Neural cell (in vitro differentiated cells): ENCODE data around the gene GTPBP4. TPM values are rescaled to one million over a fixed set of nuclear protein-coding genes. Genes with fewer than 3 reads are reported as not detected.

Source experiments
- H2AFZ ChIP-seq: fragments of 200-600, 300-800 bp; sonication (generic), shearing (Covaris generic); 2 replicates; pipeline ENCODE4 v1.6.0; 2014; ENCODE audit warnings: low read depth, mild to moderate bottlenecking, antibody characterized with exemption, low read length, moderate library complexity
- H3F3A ChIP-seq: fragments of 200-600 bp; shearing (Covaris generic); 2 replicates; pipeline ENCODE4 v1.6.1; 2016; ENCODE audit warnings: mild to moderate bottlenecking, moderate library complexity, mixed read lengths, antibody characterized with exemption, low read length; ENCODE audit not compliant: insufficient read depth, poor library complexity, severe bottlenecking
- H3K27ac ChIP-seq: fragments of 200-600, 300-800 bp; sonication (generic), shearing (Covaris generic); 2 replicates; pipeline ENCODE4 v1.5.1; 2014; ENCODE audit warnings: mild to moderate bottlenecking, low read length, moderate library complexity
- H3K27me3 ChIP-seq: fragments of 300-800, 200-600 bp; sonication (generic), shearing (Covaris generic); 2 replicates; pipeline ENCODE4 v1.6.0; 2014; ENCODE audit warnings: mild to moderate bottlenecking, low read depth, low read length, moderate library complexity; ENCODE audit not compliant: insufficient read depth
- H3K36me3 ChIP-seq: fragments of 300-800, 200-600 bp; sonication (generic), shearing (Covaris generic); 2 replicates; pipeline ENCODE4 v1.5.1; 2014; ENCODE audit warnings: mild to moderate bottlenecking, antibody characterized with exemption, low read length, moderate library complexity; ENCODE audit not compliant: insufficient read depth
- H3K4me2 ChIP-seq: fragments of 300-800, 200-600 bp; sonication (generic), shearing (Covaris generic); 2 replicates; pipeline ENCODE4 v1.6.0; 2014; ENCODE audit warnings: mild to moderate bottlenecking, low read length
- H3K4me3 ChIP-seq: fragments of 300-800, 200-600 bp; sonication (generic), shearing (Covaris generic); 2 replicates; pipeline ENCODE4 v1.5.1; 2014; ENCODE audit warnings: mild to moderate bottlenecking, low read length, moderate library complexity
- H3K79me2 ChIP-seq: fragments of 200-600 bp; shearing (Covaris generic); replicated peaks from 2 replicates; pipeline ENCODE4 v1.6.0; 2014; ENCODE audit warnings: mild to moderate bottlenecking, low read length, moderate library complexity; ENCODE audit not compliant: insufficient read depth
- H3K9ac ChIP-seq: fragments of 300-800, 200-600 bp; sonication (generic), shearing (Covaris generic); 2 replicates; pipeline ENCODE4 v1.6.1; 2016; ENCODE audit warnings: mild to moderate bottlenecking, low read length, mixed read lengths
- H3K9me2 ChIP-seq: fragments of 200-600 bp; shearing (Covaris generic); 2 replicates; pipeline ENCODE4 v1.6.1; 2016; ENCODE audit warnings: mild to moderate bottlenecking, low read length, mixed read lengths; ENCODE audit not compliant: insufficient read depth
- H3K9me3 ChIP-seq: fragments of 200-600, 300-800 bp; sonication (generic), shearing (Covaris generic); 2 replicates; pipeline ENCODE4 v1.6.1; 2016; ENCODE audit warnings: mild to moderate bottlenecking, mixed run types, low read length, moderate library complexity, mixed read lengths
- H4K20me1 ChIP-seq: fragments of 200-600 bp; shearing (Covaris generic); 2 replicates; pipeline ENCODE4 v1.6.1; 2016; ENCODE audit warnings: mild to moderate bottlenecking, mixed run types; ENCODE audit not compliant: insufficient read depth
- EP300 ChIP-seq: fragments of 450-650 bp; conservative IDR thresholded peaks from 2 replicates; pipeline ENCODE4 v1.6.1; 2014; ENCODE audit warnings: antibody characterized with exemption, mild to moderate bottlenecking, moderate library complexity; ENCODE audit not compliant: poor library complexity, severe bottlenecking
- EZH2 ChIP-seq: fragments of 200-600, 300-800 bp; shearing (Covaris generic), sonication (generic); IDR thresholded peaks from 2 replicates; pipeline ENCODE4 v1.6.1; 2014; ENCODE audit warnings: antibody characterized with exemption, low read length, borderline replicate concordance, mild to moderate bottlenecking; ENCODE audit not compliant: insufficient read depth, poor library complexity, severe bottlenecking
- MXI1 ChIP-seq: fragments of 450-650 bp; conservative IDR thresholded peaks from 2 replicates; pipeline ENCODE4 v1.6.1; 2014; ENCODE audit warnings: antibody characterized with exemption, mild to moderate bottlenecking; ENCODE audit not compliant: poor library complexity, severe bottlenecking
- POLR2AphosphoS5 ChIP-seq: IDR thresholded peaks from 2 replicates; pipeline ENCODE4 v1.6.1; 2012
- RAD21 ChIP-seq: fragments of 450-650 bp; conservative IDR thresholded peaks from 2 replicates; pipeline ENCODE4 v1.6.1; 2014; ENCODE audit warnings: antibody characterized with exemption, mild to moderate bottlenecking, moderate library complexity
- SMC3 ChIP-seq: fragments of 450-650 bp; conservative IDR thresholded peaks from 2 replicates; pipeline ENCODE4 v1.6.1; 2014; ENCODE audit warnings: antibody characterized with exemption, mild to moderate bottlenecking, moderate library complexity; ENCODE audit not compliant: poor library complexity
- TAF1 ChIP-seq: IDR thresholded peaks from 2 replicates; pipeline ENCODE4 v1.6.1; 2012; ENCODE audit warnings: low read depth
- polyA plus RNA-seq: library from polyadenylated mRNA; depleted of rRNA; stranded (reverse); fragments of >200 nt; gene quantifications from 2 replicates; pipeline ENCODE4 v1.2.3, GENCODE V29; 2014
- TF ChIP-seq, protein P1 (sequence below): IDR thresholded peaks from 2 replicates; pipeline ENCODE4 v1.6.1; 2012; ENCODE audit warnings: borderline replicate concordance
- TF ChIP-seq, protein P2 (sequence below): fragments of 450-650 bp; IDR thresholded peaks from 2 replicates; pipeline ENCODE4 v1.5.1; 2014; ENCODE audit warnings: antibody characterized with exemption, mild to moderate bottlenecking, moderate library complexity; ENCODE audit not compliant: poor library complexity, severe bottlenecking

The GTPBP4 gene
- polyA plus RNA-seq, 1 donor from 2014 or later: 32.7 TPM

DNA sequence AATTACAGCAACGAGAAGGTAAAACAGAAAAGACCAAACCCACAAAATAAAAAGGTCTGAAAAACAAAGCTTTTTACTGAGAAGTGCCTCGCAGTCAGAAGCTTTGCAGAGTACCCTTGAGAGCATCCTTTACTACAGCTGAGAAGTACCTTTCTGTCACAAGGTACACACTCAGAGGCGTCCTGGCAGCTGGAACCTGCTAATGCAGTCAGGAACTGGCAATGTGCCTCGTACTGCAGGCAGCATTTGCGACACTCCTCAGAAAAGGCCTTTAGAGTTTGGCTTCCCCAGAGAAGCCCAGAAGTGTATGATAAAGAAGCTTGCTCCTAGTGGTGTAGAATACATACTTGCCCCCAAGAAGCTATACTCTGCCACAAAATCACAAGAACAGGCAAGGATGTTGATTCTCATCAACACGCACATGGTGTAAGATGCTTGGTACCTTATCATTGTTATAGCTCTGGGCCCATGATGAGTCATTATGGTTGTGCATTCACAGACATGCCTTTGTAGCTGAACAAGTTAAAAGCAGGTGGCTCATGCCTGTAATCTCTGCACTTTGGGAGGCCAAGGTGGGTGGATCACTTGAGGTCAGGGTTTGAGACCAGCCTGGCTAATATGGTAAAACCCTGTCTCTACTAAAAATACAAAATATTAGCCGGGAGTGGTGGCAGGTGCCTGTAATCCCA is 2.0 kb upstream of the GTPBP4 start:
- H3K79me2 ChIP-seq: peaks cover 27% of the 10 kb centered on the region
- H3F3A ChIP-seq: no peaks in the 10 kb centered on the region
- no peak overlapping the region for H3K27ac ChIP-seq
- H3K4me3 ChIP-seq: no peak overlapping the region
- H3K36me3 ChIP-seq: no peaks in the 10 kb centered on the region
- TF ChIP-seq EP300: no peak
- no peak for TF ChIP-seq EZH2
- TF ChIP-seq, protein P1, sequence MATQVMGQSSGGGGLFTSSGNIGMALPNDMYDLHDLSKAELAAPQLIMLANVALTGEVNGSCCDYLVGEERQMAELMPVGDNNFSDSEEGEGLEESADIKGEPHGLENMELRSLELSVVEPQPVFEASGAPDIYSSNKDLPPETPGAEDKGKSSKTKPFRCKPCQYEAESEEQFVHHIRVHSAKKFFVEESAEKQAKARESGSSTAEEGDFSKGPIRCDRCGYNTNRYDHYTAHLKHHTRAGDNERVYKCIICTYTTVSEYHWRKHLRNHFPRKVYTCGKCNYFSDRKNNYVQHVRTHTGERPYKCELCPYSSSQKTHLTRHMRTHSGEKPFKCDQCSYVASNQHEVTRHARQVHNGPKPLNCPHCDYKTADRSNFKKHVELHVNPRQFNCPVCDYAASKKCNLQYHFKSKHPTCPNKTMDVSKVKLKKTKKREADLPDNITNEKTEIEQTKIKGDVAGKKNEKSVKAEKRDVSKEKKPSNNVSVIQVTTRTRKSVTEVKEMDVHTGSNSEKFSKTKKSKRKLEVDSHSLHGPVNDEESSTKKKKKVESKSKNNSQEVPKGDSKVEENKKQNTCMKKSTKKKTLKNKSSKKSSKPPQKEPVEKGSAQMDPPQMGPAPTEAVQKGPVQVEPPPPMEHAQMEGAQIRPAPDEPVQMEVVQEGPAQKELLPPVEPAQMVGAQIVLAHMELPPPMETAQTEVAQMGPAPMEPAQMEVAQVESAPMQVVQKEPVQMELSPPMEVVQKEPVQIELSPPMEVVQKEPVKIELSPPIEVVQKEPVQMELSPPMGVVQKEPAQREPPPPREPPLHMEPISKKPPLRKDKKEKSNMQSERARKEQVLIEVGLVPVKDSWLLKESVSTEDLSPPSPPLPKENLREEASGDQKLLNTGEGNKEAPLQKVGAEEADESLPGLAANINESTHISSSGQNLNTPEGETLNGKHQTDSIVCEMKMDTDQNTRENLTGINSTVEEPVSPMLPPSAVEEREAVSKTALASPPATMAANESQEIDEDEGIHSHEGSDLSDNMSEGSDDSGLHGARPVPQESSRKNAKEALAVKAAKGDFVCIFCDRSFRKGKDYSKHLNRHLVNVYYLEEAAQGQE: no peak
- no peak for TF ChIP-seq RAD21
- no peak for TF ChIP-seq MXI1
- no peak for TF ChIP-seq POLR2AphosphoS5
- TF ChIP-seq SMC3: no peak
- TF ChIP-seq, protein P2, sequence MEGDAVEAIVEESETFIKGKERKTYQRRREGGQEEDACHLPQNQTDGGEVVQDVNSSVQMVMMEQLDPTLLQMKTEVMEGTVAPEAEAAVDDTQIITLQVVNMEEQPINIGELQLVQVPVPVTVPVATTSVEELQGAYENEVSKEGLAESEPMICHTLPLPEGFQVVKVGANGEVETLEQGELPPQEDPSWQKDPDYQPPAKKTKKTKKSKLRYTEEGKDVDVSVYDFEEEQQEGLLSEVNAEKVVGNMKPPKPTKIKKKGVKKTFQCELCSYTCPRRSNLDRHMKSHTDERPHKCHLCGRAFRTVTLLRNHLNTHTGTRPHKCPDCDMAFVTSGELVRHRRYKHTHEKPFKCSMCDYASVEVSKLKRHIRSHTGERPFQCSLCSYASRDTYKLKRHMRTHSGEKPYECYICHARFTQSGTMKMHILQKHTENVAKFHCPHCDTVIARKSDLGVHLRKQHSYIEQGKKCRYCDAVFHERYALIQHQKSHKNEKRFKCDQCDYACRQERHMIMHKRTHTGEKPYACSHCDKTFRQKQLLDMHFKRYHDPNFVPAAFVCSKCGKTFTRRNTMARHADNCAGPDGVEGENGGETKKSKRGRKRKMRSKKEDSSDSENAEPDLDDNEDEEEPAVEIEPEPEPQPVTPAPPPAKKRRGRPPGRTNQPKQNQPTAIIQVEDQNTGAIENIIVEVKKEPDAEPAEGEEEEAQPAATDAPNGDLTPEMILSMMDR: no peak
- TF ChIP-seq TAF1: no peak
- H3K9ac ChIP-seq: no peak overlapping the region
- H3K9me2 ChIP-seq: no peaks in the 10 kb centered on the region
- H4K20me1 ChIP-seq: no peaks in the 10 kb centered on the region
- no peak overlapping the region for H3K4me2 ChIP-seq
- no peak overlapping the region for H2AFZ ChIP-seq
- no peaks in the 10 kb centered on the region for H3K27me3 ChIP-seq
- H3K9me3 ChIP-seq: no peaks in the 10 kb centered on the region

DNA sequence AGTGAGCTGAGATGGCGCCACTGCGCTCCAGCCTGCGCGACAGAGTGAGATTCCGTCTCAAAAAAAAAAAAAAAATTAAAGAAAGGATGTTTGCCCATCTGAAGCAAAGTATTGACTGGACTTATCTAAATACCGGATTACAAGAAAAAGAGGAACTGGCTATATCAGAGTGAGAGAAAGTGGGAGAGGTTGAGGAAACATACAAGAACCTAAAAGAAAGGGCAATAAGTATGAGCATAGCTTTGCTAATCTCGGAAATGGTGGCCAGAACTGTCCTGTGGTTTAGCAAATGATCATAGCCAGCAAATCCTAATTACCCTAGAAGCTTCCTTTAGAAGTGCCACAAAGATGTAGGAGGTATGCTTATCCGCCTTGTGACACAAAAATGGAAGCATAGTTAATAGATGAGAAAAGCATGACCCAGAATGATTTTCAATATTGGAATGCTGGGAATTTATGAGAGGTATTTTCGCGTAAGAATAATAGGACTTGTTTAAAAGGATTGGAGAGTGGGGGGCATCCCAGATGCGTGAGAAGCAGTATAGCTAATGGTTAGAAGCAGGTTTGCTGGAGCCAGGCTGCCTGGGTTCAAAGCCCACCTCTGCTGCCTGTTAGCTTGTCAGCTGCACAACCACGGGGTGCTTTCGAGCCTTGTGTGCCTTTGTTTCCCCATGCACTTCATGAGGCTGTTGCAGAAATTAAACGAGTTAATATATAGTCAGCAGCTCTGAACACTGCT is 1.2 kb upstream of the GTPBP4 start:
- TF ChIP-seq, protein P1: no peak
- TF ChIP-seq SMC3 (no peak), EZH2 (no peak), POLR2AphosphoS5 (no peak), RAD21 (no peak), TAF1 (no peak), EP300 (no peak), MXI1 (no peak)
- TF ChIP-seq, protein P2: no peak
- H3K9me2 ChIP-seq: no peaks in the 10 kb centered on the region
- peak overlapping the region; percentile 80 for H3K27ac ChIP-seq
- no peaks in the 10 kb centered on the region for H4K20me1 ChIP-seq
- H3K36me3 ChIP-seq: no peaks in the 10 kb centered on the region
- peak overlapping the region; percentile 86 for H3K4me3 ChIP-seq
- peaks cover 29% of the 10 kb centered on the region for H3K79me2 ChIP-seq
- H3K9ac ChIP-seq: peak overlapping the region; percentile 95
- no peaks in the 10 kb centered on the region for H3F3A ChIP-seq
- no peaks in the 10 kb centered on the region for H3K9me3 ChIP-seq
- H2AFZ ChIP-seq: peak overlapping the region; percentile 83
- H3K4me2 ChIP-seq: peak overlapping the region; percentile 81
- H3K27me3 ChIP-seq: no peaks in the 10 kb centered on the region
